GM18873 (cell line): ENCODE measurements around the gene C8G.
A peak's percentile ranks its signal among the peaks of the same experiment; 100 is the strongest.

Experiments used
- ATAC-seq: cut with Tn5 transposase; IDR thresholded peaks from one replicate; pipeline ENCODE4 v1.9.1; 2021; ENCODE audit warnings: mild to moderate bottlenecking, moderate library complexity, moderate number of reproducible peaks; ENCODE audit not compliant: unreplicated experiment, low FRiP score

The C8G gene

GRCh38 chr9:136940526-136941230, 4.4 kb upstream of the C8G start:
- ATAC-seq = no peak

DNA sequence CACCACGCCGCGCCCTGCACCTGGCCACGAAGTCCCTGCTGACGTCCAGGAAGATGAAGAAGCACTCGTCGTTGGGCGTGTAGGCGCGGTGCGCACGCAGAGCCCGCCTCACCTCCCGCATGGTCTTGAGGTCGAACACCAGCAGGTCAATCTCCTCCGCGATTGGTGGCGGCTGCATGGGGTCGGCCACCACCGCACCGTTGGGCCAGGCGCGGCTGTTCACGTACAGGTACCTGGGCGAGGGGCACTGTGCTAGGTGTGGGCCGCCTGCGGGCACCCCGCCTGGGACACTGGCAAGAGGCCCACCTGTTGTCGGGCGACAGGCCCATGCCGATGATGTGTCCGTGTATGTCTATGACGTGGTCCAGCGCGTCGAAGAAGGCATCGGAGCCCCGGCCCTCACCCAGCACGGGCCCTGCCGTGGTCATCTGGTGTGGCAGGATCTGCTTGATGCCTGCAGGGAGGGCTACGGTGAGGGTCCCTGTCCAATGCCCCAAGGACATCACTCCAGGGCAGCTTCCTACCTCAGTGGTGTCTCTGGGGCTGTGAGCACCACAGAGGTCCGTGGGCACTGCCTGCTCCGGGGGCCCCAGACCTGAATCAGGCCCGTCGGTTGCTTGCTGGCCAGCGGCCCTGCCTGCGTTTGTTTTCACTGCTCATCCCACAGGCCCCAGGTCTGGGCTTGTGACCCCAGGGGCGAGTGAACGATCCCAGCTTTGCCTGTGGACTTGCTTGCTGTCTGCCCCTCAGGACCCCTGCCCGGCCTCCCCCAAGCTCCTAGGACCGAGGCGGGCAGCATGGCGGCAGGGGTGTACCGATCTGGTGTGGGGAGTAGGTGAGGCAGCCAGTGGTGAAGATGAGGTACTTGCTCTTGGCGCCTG, 3.6 kb upstream of the C8G start:
- ATAC-seq = no peak

DNA sequence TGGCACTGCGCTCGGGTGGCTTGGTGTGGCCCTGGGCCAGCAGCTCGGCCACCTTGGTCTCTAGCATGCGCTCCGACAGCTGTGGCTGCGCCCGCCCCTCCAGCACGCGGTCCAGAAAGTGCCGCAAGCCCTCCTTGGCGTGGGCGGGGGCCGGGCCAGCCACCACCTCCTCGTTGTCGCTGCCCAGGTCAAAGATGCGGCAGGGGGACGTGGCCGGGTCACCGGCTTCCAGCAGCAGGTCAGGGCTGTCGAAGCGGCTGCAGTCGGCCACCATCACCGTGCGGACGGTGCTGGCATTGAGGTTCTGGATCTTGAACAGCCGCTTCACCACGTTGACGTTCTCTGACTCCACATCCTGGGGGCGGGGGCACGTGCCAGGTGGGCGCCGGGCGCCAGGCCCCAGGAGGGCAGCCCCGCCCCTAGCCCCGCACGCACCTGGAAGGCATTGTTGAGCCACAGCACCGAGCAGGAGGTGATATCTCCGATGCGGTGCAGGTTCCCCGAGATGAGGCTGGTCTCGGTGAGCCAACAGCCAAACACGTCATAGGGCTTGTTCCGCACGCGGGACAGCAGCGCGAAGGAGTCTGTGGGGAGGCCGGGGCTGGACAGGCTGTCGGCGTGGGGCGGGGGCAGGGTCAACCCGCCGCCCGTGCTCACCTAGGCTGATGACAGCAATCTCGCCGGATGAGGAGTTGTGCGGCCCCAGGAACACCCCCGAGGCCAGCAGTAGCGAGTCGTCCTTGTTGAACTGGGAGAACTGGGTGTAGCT, 2.7 kb upstream of the C8G start:
- ATAC-seq = no peak

DNA sequence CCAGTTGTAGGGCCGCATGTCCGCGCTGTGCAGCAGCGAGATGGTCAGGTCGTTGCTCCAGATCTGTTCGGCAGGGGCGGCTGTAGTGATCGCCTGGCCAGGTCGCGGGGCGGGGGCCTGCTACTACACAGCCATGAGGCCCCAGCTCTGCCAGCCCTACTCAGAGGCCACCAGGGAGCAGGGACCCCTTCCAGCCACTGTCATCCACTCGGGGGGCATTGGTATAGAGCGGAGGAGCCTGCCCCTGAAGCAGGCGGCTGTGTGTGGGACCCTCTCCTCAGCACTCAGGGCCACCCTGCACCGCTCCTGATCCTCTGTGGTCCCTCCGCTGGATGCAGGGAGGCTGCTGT, 2.2 kb upstream of the C8G start:
- no peak for ATAC-seq

GRCh38 chr9:136943291-136944211, 1.5 kb upstream of the C8G start:
- peak; percentile 13 for ATAC-seq

DNA sequence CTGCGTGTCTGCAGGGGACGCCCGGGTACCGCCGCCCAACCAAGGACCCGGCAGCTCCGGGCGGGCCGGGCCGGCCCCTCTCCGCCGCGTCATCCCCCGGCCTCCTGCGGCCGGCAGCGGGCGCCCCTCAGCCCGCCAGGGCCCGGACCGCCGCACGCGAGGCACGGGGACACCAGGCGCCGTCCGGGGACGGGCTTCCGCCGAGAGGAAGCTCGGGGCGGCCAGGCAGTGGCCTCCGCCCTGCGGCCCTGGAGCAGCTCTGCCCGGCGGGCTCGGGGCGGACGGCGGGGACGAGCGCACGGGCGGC, 878 bp upstream of the C8G start:
- ATAC-seq = peak; percentile 21

GRCh38 chr9:136945333-136946227, 537 bp downstream of the C8G start:
- ATAC-seq = no peak

DNA sequence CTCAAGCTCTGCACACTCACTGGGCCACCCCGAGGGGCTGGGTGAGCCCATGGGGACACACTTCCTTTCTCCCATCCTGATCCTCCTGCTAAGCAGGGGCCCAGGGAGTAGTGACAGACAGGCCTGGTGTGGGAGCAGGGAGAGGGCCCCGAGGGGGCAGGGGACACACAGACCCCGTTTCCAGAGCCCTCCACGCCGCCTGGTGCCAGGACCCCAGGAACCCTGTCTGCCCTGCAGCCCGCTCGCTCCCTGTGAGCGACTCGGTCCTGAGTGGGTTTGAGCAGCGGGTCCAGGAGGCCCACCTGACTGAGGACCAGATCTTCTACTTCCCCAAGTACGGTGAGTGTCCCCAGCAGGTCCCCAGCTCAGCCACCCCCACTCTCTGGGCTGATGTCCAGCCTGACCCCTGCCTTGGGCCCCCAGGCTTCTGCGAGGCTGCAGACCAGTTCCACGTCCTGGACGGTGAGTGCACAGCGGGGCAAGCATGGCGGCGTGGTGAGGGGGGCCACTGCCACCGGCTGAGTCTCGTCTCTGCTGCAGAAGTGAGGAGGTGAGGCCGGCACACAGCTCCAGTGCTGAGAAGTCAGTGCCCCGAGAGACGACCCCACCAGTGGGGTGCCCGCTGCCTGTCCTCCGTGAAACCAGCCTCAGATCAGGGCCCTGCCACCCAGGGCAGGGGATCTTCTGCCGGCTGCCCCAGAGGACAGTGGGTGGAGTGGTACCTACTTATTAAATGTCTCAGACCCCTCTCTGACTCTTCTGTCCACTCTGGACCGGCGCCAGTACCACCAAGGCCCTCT, 1.4 kb downstream of the C8G start:
- ATAC-seq = no peak

DNA sequence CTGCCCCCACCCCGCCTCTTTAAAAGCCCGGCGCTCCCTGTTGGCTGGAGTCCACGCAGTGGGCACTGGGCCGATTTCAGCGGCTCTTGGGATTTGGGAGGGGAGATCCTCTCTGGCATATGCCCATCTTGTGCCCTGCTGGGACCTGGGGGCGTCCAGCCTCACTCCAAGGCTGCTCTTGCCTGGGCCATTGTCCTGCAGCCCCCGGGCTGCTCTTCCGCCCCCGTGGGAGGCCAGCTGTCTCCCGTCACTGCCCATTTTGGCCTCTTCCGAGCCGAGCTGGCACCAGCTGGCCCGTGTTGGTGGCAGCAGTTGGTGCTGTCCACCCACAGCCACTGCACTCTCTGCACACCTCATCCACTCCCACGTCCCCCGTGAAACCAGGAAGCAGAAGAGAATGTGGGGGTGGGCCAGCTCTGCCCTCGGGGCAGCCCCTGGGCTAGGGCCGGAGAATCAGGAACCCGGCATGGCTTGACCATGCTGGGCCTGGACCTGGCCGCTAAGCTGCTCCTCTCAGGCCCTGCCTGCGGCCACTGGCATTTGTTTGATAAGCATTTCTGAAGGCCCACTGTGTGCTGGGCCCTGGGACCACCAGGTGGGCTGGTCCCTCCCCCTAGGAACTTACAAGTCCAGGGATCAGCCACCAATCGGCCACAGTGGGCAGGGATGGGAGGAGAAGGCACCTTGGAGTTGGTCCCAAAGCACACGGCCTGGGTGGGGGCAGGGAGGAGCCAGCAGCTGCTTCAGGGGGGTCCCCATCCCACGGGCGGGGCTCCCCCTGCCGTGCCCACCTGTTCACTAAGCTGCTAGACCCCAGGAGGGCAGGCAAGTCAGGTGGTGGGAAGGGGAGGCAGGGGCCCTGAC, 2.2 kb downstream of the C8G start:
- no peak for ATAC-seq

DNA sequence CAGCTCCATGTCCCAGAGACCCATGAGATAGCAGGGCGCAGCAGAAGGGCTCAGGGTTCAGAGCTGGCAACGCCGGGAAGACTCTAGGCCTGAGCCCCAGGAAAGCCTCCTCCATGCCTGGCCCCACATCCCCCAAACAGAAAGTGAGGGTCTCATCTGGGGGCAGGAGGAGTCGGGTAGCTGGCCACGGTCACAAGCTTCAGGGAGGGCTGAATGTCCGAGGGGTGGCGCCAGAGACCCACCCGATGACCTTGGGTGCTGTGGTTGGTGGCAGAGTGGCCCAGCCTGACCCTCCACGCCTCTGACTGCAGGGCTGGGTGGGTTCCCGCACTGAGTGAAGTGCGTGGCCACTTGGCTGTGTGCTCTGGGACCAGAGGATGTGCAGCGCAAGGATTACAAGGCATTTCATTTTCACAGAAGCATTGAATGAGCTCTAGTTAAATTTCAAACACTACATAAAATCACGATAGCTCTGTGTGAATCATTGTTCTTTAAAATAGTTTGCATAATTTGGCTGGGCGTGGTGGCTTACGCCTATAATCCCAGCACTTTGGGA, 3.0 kb downstream of the C8G start:
- no peak for ATAC-seq

GRCh38 chr9:136949239-136949816, 4.3 kb downstream of the C8G start:
- no peak for ATAC-seq

- peak; percentile 64 for ATAC-seq
Observed at GRCh38 chr9:136949817-136950655, 5.0 kb downstream of the C8G start.

- ATAC-seq = no peak
Observed at GRCh38 chr9:136950656-136951276, 5.7 kb downstream of the C8G start.

DNA sequence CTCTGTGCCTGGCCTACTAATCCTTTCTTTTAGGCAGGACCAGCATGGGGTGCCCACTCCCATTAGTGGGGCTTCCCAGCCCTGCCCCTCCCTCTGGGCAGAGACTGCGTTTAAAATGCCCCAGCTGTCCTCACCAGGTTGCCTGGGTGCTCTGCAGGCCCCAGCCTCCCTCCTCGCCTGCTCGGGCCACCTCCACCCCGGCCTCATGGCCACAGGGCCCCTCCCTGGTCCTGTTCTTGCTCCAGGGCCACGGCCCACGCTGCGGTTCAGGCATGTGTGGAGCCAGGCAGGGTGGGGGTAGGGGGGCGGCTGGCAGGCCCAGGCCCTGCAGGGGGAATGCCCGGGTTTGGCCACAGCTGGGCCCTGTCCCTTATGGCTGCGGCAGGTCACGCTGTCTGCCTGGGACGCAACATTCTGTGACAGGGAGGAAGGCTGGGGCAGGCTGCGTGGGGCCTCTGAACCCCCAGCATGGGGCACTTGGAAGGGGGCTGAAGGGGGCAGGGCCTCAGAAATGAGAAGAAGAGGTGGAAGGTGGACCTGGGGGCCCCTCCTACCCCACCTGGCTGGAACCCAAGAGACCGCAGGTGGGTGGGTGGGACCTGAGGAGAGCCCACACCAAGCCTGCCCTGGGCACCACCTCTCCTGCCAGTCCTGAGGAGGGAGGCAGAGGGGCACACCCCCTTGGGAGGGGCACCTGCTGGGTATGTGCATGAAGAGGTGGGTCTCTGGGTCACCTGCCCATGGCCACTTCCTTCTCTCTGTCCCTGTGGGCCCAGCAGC, 6.7 kb downstream of the C8G start, which contains the start of gene LCN12:
LCN12 (plus strand) TSS at position 733 of the 780 bp plus-strand sequence. CDS start 55 bp downstream, outside the sequence.
- no peak for ATAC-seq
